ENCODE data around the gene CA9. TPM values are rescaled to one million over a fixed set of nuclear protein-coding genes. Genes with fewer than 3 reads are reported as not detected.

CA9 gene
- total RNA-seq = not detected in 2 replicates
- long read RNA-seq = 0 reads

DNA sequence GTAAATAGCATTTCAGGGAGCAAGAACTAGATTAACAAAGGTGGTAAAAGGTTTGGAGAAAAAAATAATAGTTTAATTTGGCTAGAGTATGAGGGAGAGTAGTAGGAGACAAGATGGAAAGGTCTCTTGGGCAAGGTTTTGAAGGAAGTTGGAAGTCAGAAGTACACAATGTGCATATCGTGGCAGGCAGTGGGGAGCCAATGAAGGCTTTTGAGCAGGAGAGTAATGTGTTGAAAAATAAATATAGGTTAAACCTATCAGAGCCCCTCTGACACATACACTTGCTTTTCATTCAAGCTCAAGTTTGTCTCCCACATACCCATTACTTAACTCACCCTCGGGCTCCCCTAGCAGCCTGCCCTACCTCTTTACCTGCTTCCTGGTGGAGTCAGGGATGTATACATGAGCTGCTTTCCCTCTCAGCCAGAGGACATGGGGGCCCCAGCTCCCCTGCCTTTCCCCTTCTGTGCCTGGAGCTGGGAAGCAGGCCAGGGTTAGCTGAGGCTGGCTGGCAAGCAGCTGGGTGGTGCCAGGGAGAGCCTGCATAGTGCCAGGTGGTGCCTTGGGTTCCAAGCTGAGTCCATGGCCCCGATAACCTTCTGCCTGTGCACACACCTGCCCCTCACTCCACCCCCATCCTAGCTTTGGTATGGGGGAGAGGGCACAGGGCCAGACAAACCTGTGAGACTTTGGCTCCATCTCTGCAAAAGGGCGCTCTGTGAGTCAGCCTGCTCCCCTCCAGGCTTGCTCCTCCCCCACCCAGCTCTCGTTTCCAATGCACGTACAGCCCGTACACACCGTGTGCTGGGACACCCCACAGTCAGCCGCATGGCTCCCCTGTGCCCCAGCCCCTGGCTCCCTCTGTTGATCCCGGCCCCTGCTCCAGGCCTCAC lies at the start of gene CA9:
Gene CA9 (plus strand): TSS at position 797 of the 893 bp plus-strand sequence. CDS start 32 bp downstream, at position 829.
- no peak within 1 kb of the TSS for H3K4me3 Mint-ChIP-seq (ENCODE audit: unreplicated experiment)
- no peaks in the 10 kb centered on the region for H3K27me3 Mint-ChIP-seq (ENCODE audit: unreplicated experiment)

DNA sequence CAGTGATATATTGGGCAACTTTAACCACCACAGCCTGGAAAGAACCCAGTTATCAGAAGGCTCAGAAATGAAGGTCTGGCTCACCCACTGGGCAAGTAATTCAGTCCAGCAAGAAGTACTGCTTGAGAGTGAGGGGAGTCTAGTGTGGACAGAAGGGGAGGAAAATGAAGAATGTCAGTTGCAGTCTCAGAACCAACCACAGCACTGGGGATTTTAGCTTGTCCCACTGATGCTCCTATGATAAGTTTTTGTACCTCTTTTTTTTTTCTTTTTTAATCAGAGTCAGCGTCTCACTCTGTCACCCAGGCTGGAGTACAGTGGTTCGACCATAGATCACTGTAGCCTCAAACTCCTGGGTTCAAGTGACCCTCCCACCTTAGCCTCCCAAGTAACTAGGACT lies 46.2 kb upstream of the CA9 start:
- H3K27ac Mint-ChIP-seq (ENCODE audit: unreplicated experiment) = no peak overlapping the region
- no peaks in the 10 kb centered on the region for H3K4me1 Mint-ChIP-seq (ENCODE audit: unreplicated experiment)
- no peaks in the 10 kb centered on the region for H3K9me3 Mint-ChIP-seq (ENCODE audit: unreplicated experiment)
- H3K36me3 Mint-ChIP-seq (ENCODE audit: unreplicated experiment) = peaks cover 1% of the 10 kb centered on the region
- no peak for DNase-seq (ENCODE audit: extremely low spot score, unreplicated experiment)
- TF ChIP-seq, protein P1, sequence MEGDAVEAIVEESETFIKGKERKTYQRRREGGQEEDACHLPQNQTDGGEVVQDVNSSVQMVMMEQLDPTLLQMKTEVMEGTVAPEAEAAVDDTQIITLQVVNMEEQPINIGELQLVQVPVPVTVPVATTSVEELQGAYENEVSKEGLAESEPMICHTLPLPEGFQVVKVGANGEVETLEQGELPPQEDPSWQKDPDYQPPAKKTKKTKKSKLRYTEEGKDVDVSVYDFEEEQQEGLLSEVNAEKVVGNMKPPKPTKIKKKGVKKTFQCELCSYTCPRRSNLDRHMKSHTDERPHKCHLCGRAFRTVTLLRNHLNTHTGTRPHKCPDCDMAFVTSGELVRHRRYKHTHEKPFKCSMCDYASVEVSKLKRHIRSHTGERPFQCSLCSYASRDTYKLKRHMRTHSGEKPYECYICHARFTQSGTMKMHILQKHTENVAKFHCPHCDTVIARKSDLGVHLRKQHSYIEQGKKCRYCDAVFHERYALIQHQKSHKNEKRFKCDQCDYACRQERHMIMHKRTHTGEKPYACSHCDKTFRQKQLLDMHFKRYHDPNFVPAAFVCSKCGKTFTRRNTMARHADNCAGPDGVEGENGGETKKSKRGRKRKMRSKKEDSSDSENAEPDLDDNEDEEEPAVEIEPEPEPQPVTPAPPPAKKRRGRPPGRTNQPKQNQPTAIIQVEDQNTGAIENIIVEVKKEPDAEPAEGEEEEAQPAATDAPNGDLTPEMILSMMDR (IDR thresholded peaks at IDR 0.05) = no peak
- no peak overlapping the region for H3K4me3 Mint-ChIP-seq (ENCODE audit: unreplicated experiment)
- no peaks in the 10 kb centered on the region for H3K27me3 Mint-ChIP-seq (ENCODE audit: unreplicated experiment)

More for the DNA sequence above, at the start of gene CA9:
- no peak for DNase-seq (ENCODE audit: extremely low spot score, unreplicated experiment)
- Mint-ChIP-seq H3K9me3 (ENCODE audit: unreplicated experiment) (no peaks in the 10 kb centered on the region), H3K36me3 (ENCODE audit: unreplicated experiment) (no peaks in the 10 kb centered on the region), H3K4me1 (ENCODE audit: unreplicated experiment) (peaks cover 47% of the 10 kb centered on the region), H3K27ac (ENCODE audit: unreplicated experiment) (no peak within 1 kb of the TSS)
- TF ChIP-seq, protein P1 (IDR thresholded peaks at IDR 0.05) = no peak

DNA sequence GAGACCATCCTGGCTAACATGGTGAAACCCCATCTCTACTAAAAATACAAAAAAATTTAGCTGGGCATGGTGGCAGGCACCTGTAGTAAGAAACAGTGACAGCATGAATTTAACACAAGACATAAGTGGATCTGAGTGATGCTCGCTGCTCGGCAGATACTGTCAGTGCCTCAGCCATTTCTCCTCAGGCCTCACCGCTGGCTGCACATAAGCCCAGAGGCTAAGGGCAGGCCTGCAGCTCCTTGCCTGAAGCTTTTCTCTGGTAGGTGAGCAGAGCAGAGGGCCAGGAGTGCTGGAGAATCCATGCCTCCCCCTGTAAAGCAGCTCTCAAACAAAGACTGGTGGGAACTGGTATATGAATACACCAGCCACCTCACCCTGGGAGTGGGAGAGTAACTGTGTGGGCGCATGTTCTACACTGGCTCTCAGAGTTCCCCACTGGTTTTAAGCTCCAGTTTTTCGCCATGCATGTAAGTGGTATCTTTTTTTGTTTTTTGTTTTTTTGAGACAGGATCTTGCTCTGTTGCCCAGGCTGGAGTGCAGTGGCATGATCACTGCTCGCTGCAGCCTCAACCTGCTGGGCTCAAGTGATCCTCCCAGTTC lies 45.2 kb upstream of the CA9 start:
- H3K4me1 Mint-ChIP-seq (ENCODE audit: unreplicated experiment) = no peaks in the 10 kb centered on the region
- no peaks in the 10 kb centered on the region for H3K27me3 Mint-ChIP-seq (ENCODE audit: unreplicated experiment)
- TF ChIP-seq, protein P1 (IDR thresholded peaks at IDR 0.05) = no peak
- H3K4me3 Mint-ChIP-seq (ENCODE audit: unreplicated experiment) = no peak overlapping the region
- H3K27ac Mint-ChIP-seq (ENCODE audit: unreplicated experiment) = no peak overlapping the region
- no peaks in the 10 kb centered on the region for H3K9me3 Mint-ChIP-seq (ENCODE audit: unreplicated experiment)
- peaks cover 1% of the 10 kb centered on the region for H3K36me3 Mint-ChIP-seq (ENCODE audit: unreplicated experiment)
- no peak for DNase-seq (ENCODE audit: extremely low spot score, unreplicated experiment)

DNA sequence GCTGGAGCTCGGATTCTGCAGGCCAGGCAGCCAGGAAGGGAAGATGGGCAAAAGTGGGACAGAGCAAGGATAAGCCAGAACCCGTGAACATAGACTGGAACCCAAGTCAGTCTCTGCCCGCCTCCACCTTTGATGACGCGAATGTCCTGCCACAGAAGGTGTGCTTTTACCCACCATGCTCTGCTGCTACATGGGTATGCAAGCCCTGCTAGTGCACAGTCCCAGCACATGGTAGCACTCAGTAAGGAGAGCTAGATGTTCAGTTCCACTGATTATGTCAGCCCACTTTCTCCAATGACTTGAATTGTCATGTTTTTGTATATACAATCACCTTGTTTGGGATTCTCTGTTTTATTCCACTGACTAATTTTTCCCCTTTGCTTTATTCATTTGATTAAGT lies 44.1 kb upstream of the CA9 start:
- H3K9me3 Mint-ChIP-seq (ENCODE audit: unreplicated experiment) = no peaks in the 10 kb centered on the region

More for the DNA sequence above, 44.1 kb upstream of the CA9 start:
- Mint-ChIP-seq H3K4me3 (ENCODE audit: unreplicated experiment) (no peak overlapping the region), H3K4me1 (ENCODE audit: unreplicated experiment) (no peaks in the 10 kb centered on the region), H3K36me3 (ENCODE audit: unreplicated experiment) (peaks cover 1% of the 10 kb centered on the region), H3K27me3 (ENCODE audit: unreplicated experiment) (peaks cover under 1% of the 10 kb centered on the region), H3K27ac (ENCODE audit: unreplicated experiment) (no peak overlapping the region)
- TF ChIP-seq, protein P1 (IDR thresholded peaks at IDR 0.05) = no peak
- DNase-seq (ENCODE audit: extremely low spot score, unreplicated experiment) = no peak

All from osteocyte (in vitro differentiated cells).